Mesenchymal stem cell (in vitro differentiated cells and primary cell): Measurements from ENCODE around the gene USH2A.

Experiments used
- DNase-seq: peaks from one replicate; pipeline ENCODE4 v3.0.0-alpha.2; 2013
- H2AFZ ChIP-seq: one replicate; pipeline ENCODE4 v1.6.1; 2013; ENCODE audit warnings: low read depth, mild to moderate bottlenecking, control low read depth, inconsistent platforms, low read length, moderate library complexity
- H2AK5ac ChIP-seq: 2 replicates; pipeline ENCODE4 v1.6.1; 2013; ENCODE audit warnings: low read length, moderate library complexity, mild to moderate bottlenecking, inconsistent platforms; ENCODE audit not compliant: severe bottlenecking
- H2BK120ac ChIP-seq: one replicate; pipeline ENCODE4 v1.6.1; 2013; ENCODE audit warnings: low read depth, mild to moderate bottlenecking, inconsistent platforms, low read length, moderate library complexity
- H2BK12ac ChIP-seq, 2 experiments: one replicate each; pipeline ENCODE4 v1.6.1; 2013; ENCODE audit warnings: inconsistent platforms in 2 of 2, low read length in 2 of 2, mild to moderate bottlenecking in 2 of 2, moderate library complexity in 2 of 2, control low read depth in 1 of 2
- H2BK15ac ChIP-seq: one replicate; pipeline ENCODE4 v1.6.1; 2013; ENCODE audit warnings: mild to moderate bottlenecking, low read depth, inconsistent platforms; ENCODE audit not compliant: poor library complexity, severe bottlenecking
- H2BK5ac ChIP-seq: 2 replicates; pipeline ENCODE4 v1.6.1; 2013; ENCODE audit warnings: low read depth, mild to moderate bottlenecking, low read length, control low read depth, inconsistent platforms; ENCODE audit not compliant: poor library complexity, severe bottlenecking
- H3K14ac ChIP-seq, 2 experiments: one replicate each; pipeline ENCODE4 v1.6.1; 2013; ENCODE audit warnings: inconsistent platforms in 2 of 2, low read length in 2 of 2, control low read depth in 1 of 2, mild to moderate bottlenecking in 1 of 2, moderate library complexity in 1 of 2
- H3K18ac ChIP-seq, 2 experiments: one replicate each; pipeline ENCODE4 v1.6.1; 2013; ENCODE audit warnings: inconsistent platforms in 2 of 2, low read length in 2 of 2, control low read depth in 1 of 2, low read depth in 1 of 2, mild to moderate bottlenecking in 1 of 2
- H3K23ac ChIP-seq, 2 experiments: one replicate each; pipeline ENCODE4 v1.6.1; 2013; ENCODE audit warnings: inconsistent platforms in 2 of 2, low read length in 2 of 2, mild to moderate bottlenecking in 2 of 2, moderate library complexity in 2 of 2, control low read depth in 1 of 2
- H3K27ac ChIP-seq: 2 replicates; pipeline ENCODE4 v1.5.1; 2013; ENCODE audit warnings: mild to moderate bottlenecking, moderate library complexity, low read length, control low read depth, inconsistent platforms; ENCODE audit not compliant: poor library complexity, severe bottlenecking
- H3K27me3 ChIP-seq, 2 experiments: 2 replicates each; pipeline versions ENCODE4 v1.6.1 to v1.7.0; 2013; ENCODE audit warnings: low read length in 2 of 2, mild to moderate bottlenecking in 2 of 2, moderate library complexity in 2 of 2, control low read depth in 1 of 2, inconsistent platforms in 1 of 2; ENCODE audit not compliant: control insufficient read depth in 1 of 2, insufficient read depth in 1 of 2
- H3K36me3 ChIP-seq, 2 experiments: 2 replicates each; pipeline versions ENCODE4 v1.6.1 to v1.7.0; 2013; ENCODE audit warnings: low read length in 2 of 2, control low read depth in 1 of 2, inconsistent platforms in 1 of 2, low read depth in 1 of 2, mild to moderate bottlenecking in 1 of 2; ENCODE audit not compliant: insufficient read depth in 2 of 2, control insufficient read depth in 1 of 2
- H3K4ac ChIP-seq, 2 experiments: one replicate each; pipeline ENCODE4 v1.6.1; 2013; ENCODE audit warnings: inconsistent platforms in 2 of 2, low read length in 2 of 2, mild to moderate bottlenecking in 2 of 2, moderate library complexity in 2 of 2, control low read depth in 1 of 2, low read depth in 1 of 2
- H3K4me1 ChIP-seq: 2 replicates; pipeline ENCODE4 v1.6.1; 2013; ENCODE audit warnings: low read depth, low read length, control low read depth; ENCODE audit not compliant: control insufficient read depth, insufficient read depth
- H3K4me2 ChIP-seq: 2 replicates; pipeline ENCODE4 v1.6.1; 2013; ENCODE audit warnings: low read length, mild to moderate bottlenecking, inconsistent platforms; ENCODE audit not compliant: poor library complexity, severe bottlenecking
- H3K4me3 ChIP-seq, 2 experiments: 2 replicates each; pipeline versions ENCODE4 v1.5.1 to v1.7.0; 2013; ENCODE audit warnings: low read length in 2 of 2, mild to moderate bottlenecking in 2 of 2, control low read depth in 1 of 2, low read depth in 1 of 2; ENCODE audit not compliant: insufficient read depth in 1 of 2
- H3K79me1 ChIP-seq: replicated peaks from 2 replicates; pipeline ENCODE4 v1.6.1; 2013; ENCODE audit warnings: mild to moderate bottlenecking, control low read depth, low read length, inconsistent platforms; ENCODE audit not compliant: poor library complexity, severe bottlenecking
- H3K9ac ChIP-seq: 2 replicates; pipeline ENCODE4 v1.7.0; 2013; ENCODE audit warnings: mild to moderate bottlenecking, low read length, moderate library complexity
- H3K9me3 ChIP-seq: 2 replicates; pipeline ENCODE4 v1.7.0; 2013; ENCODE audit warnings: mild to moderate bottlenecking, low read length; ENCODE audit not compliant: control insufficient read depth
- H4K8ac ChIP-seq: one replicate; pipeline ENCODE4 v1.6.1; 2013; ENCODE audit warnings: inconsistent platforms, mild to moderate bottlenecking, low read length, moderate library complexity
- H4K91ac ChIP-seq: one replicate; pipeline ENCODE4 v1.6.1; 2013; ENCODE audit warnings: mild to moderate bottlenecking, low read length, inconsistent platforms
- WGBS: methylation state at CpG from one replicate; pipeline ENCODE4 v1.1.7; 2013; ENCODE audit warnings: mixed read lengths; 5-methylcytosine and 5-hydroxymethylcytosine counted together

Gene USH2A

DNA sequence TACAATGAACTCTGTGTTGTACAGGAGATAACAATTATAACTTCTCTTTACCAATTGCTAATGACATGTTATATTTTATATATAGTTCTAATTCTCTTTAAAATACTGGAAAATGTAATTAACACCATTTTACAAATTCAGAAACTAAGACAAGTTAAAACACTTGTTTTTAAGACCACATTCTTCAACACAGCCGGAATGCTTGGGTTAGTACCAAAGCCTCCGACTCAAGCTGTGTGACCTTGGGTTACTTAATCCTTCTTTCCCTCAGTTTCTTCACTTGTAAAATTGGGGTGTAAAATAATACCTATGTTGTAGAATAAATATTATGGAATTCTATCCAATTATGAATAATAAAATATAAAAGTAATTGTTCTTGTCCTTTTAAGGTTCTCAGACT is 378.7 kb downstream of the USH2A start:
- H3K36me3 ChIP-seq = no peaks in the 10 kb centered on the region
- peak overlapping the region; percentile 79 for H2BK5ac ChIP-seq
- H3K18ac ChIP-seq = no peak overlapping the region
- WGBS = 100% methylated on average over 1 of the region's 2 CpGs
- peak overlapping the region; percentile 75 for H2AK5ac ChIP-seq
- H3K14ac ChIP-seq = no peak overlapping the region
- H3K4ac ChIP-seq = no peak overlapping the region
- no peak overlapping the region for H3K23ac ChIP-seq
- peak overlapping the region; percentile 76 for H3K27ac ChIP-seq
- no peak overlapping the region for H2BK15ac ChIP-seq
- DNase-seq = no peak
- H3K27me3 ChIP-seq = no peaks in the 10 kb centered on the region
- H4K91ac ChIP-seq = no peak overlapping the region
- H3K9ac ChIP-seq = peak overlapping the region; percentile 60
- no peaks in the 10 kb centered on the region for H3K9me3 ChIP-seq
- peaks cover 2% of the 10 kb centered on the region for H3K4me1 ChIP-seq
- no peak overlapping the region for H2AFZ ChIP-seq
- no peaks in the 10 kb centered on the region for H3K79me1 ChIP-seq
- H2BK120ac ChIP-seq = no peak overlapping the region
- no peak overlapping the region for H3K4me2 ChIP-seq
- H3K4me3 ChIP-seq = no peak overlapping the region
- H4K8ac ChIP-seq = no peak overlapping the region
- no peak overlapping the region for H2BK12ac ChIP-seq

DNA sequence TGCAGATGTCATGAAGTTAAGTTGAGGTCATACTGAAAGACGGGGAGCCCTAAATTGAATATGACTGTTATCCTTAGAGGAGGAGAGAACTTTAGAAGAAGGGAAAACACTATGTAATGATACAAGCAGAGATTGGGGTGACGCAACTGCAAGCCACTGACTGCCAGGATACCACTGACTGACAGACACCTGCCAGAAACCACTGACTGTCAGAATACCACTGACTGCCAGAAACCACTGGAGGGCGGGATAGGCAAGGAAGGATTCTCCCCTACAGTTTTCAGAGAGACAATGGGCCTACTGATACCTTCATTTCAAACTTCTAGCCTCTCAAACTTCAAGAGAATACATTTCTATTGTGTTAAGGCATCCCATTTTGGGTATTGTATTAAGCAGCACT is 388.7 kb downstream of the USH2A start:
- no peak overlapping the region for H3K4me3 ChIP-seq
- no peak overlapping the region for H2BK12ac ChIP-seq
- H3K27me3 ChIP-seq = no peaks in the 10 kb centered on the region
- H2AK5ac ChIP-seq = no peak overlapping the region
- H3K36me3 ChIP-seq = no peaks in the 10 kb centered on the region
- H3K4ac ChIP-seq = no peak overlapping the region
- no peak overlapping the region for H4K91ac ChIP-seq
- H4K8ac ChIP-seq = no peak overlapping the region
- peaks cover 2% of the 10 kb centered on the region for H3K4me1 ChIP-seq
- no peak overlapping the region for H3K4me2 ChIP-seq
- no peak overlapping the region for H3K9ac ChIP-seq
- WGBS = 64% methylated on average over 3 of the region's 3 CpGs
- no peak overlapping the region for H2BK5ac ChIP-seq
- H3K14ac ChIP-seq = no peak overlapping the region
- no peak overlapping the region for H3K18ac ChIP-seq
- no peak overlapping the region for H2BK15ac ChIP-seq
- H2BK120ac ChIP-seq = no peak overlapping the region
- H3K27ac ChIP-seq = no peak overlapping the region
- no peaks in the 10 kb centered on the region for H3K79me1 ChIP-seq
- no peak overlapping the region for H2AFZ ChIP-seq
- peak; percentile 5 for DNase-seq
- H3K9me3 ChIP-seq = no peaks in the 10 kb centered on the region
- no peak overlapping the region for H3K23ac ChIP-seq

DNA sequence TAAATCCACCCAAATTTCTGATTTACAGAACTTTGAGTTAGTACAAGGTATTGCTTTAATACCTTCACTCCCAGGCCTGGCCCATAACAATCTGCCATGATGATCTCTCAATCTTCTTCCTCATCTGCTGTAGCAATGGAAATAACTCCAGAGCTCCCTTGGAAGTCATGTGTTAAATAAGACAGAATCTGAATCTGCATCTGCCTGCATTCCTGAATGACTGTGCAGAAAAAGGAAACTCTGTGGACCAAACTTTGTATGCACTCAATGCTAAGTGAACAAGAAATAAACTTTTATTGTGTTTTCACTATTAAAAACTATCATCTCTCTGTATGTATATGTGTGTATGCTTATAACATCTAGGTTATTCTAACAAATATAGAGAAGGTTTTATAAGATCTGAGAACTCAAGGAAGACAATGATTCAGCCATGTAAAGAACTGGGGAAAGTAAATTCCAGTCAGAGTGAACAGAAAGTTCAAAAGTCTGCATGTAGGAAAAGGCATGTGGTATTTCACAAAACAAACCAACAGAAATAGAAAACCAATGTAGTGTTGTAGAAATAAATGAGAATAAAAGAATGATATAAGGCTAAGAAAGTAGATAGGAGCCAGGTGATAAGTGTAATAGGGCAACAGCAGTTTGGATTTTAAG is 390.2 kb downstream of the USH2A start:
- H3K4me3 ChIP-seq = no peak overlapping the region
- H3K9me3 ChIP-seq = no peaks in the 10 kb centered on the region
- H3K79me1 ChIP-seq = no peaks in the 10 kb centered on the region
- H2AFZ ChIP-seq = no peak overlapping the region
- H3K14ac ChIP-seq = no peak overlapping the region
- no peak overlapping the region for H2BK120ac ChIP-seq
- no peak overlapping the region for H2BK15ac ChIP-seq
- peak; percentile 18 for DNase-seq
- no peaks in the 10 kb centered on the region for H3K36me3 ChIP-seq
- H3K18ac ChIP-seq = no peak overlapping the region
- H3K4me2 ChIP-seq = no peak overlapping the region
- H2AK5ac ChIP-seq = peak overlapping the region; percentile 99
- H4K91ac ChIP-seq = no peak overlapping the region
- no peak overlapping the region for H2BK12ac ChIP-seq
- no peak overlapping the region for H3K9ac ChIP-seq
- H4K8ac ChIP-seq = no peak overlapping the region
- H3K27me3 ChIP-seq = no peaks in the 10 kb centered on the region
- peak overlapping the region; percentile 70 for H3K27ac ChIP-seq
- no peak overlapping the region for H2BK5ac ChIP-seq
- no peak overlapping the region for H3K23ac ChIP-seq
- no peak overlapping the region for H3K4ac ChIP-seq
- H3K4me1 ChIP-seq = peaks cover 2% of the 10 kb centered on the region

DNA sequence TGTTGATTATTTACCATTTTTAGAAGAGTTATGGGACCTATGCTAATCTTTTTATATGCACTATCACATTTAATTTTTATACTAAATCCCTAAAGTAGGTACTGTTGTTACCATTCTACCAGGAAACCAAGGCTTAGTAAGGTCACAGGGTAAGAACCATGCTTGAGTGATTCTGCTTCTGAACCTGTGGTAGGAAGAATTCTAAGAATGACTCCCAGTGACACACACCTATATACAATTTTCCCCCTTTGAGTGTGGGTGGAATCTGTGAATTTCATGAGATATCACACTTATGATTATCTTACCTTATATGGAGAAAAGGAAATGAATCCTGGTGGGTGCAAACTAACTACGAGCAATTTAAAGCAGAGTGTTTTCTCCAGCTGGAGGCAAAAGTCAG is 391.0 kb downstream of the USH2A start:
- WGBS = 93% methylated on average over 1 of the region's 1 CpG

More for the DNA sequence above, 391.0 kb downstream of the USH2A start:
- Histone ChIP-seq H3K79me1 (no peaks in the 10 kb centered on the region), H3K4me3 (no peak overlapping the region), H3K27ac (peak overlapping the region; percentile 70), H4K8ac (no peak overlapping the region), H3K27me3 (no peaks in the 10 kb centered on the region), H2AFZ (no peak overlapping the region), H2BK5ac (no peak overlapping the region), H2BK120ac (no peak overlapping the region), H3K4me2 (no peak overlapping the region), H3K9ac (no peak overlapping the region), H3K36me3 (no peaks in the 10 kb centered on the region), H2AK5ac (peak overlapping the region; percentile 99), H2BK15ac (no peak overlapping the region), H3K9me3 (no peaks in the 10 kb centered on the region), H3K14ac (no peak overlapping the region), H4K91ac (no peak overlapping the region), H3K4me1 (peaks cover 2% of the 10 kb centered on the region), H2BK12ac (no peak overlapping the region), H3K4ac (no peak overlapping the region), H3K18ac (no peak overlapping the region), H3K23ac (no peak overlapping the region)
- DNase-seq = no peak
